ENCODE measurements around the gene TRNT1. TPM values are rescaled to one million over a fixed set of nuclear protein-coding genes. Genes with fewer than 3 reads are reported as not detected.

Gene TRNT1
- total and polyA plus RNA-seq, 7 experiments from 2014 or later, result 22.7 to 44.5 (median 36.7) TPM

DNA sequence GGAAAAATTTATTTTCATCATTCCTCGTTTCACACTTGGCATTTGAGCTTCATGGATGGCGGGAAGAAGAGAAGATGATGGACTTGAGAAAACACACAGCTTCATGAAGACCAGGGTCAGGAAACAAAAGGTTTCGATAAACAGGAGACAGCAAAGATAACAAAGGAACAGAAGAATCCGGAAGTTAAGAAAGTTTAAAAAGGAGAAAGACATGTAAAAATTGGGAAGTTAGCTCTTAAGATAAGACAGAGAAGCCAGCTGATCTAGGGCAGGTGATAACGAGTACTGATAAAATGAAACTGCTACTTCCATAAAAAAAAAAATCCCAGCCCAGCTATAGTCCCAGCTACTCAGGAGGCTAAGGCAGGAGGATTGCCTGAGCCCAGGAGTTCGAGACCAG lies 40.5 kb upstream of the TRNT1 start:
- H3K9me3 ChIP-seq (ENCODE audit: control insufficient read depth in 2 of 3, low read length in 3 of 3), result no peaks in the 10 kb centered on the region
- no peak overlapping the region for H3K4me3 ChIP-seq (ENCODE audit: low read length)
- ChIA-PET POLR2A (no interaction called here), CTCF (no interaction called here)
- intact Hi-C loops (cut with micrococcal nuclease), result no loop called here
- DNase-seq (no peak), ATAC-seq (no peak)
- Mint-ChIP-seq H3K27ac (peak overlapping the region in 1 of 9 donors; percentile 12), H3K4me3 (no peak overlapping the region), H3K36me3 (no peaks in the 10 kb centered on the region), H3K27me3 (peaks cover 0 to under 1% (median 0%) of the 10 kb centered on the region in 5 donors), H3K9me3 (peaks cover 0 to 3% (median 0%) of the 10 kb centered on the region in 11 donors), H3K4me1 (peaks cover 0 to 6% (median 0%) of the 10 kb centered on the region in 7 donors)
- H3K27me3 ChIP-seq (ENCODE audit: control insufficient read depth in 2 of 2, insufficient read depth in 2 of 2, low read length in 2 of 2), result no peaks in the 10 kb centered on the region
- H3K4me1 ChIP-seq (ENCODE audit: control insufficient read depth in 2 of 2, insufficient read depth in 2 of 2, low read length in 2 of 2), result no peaks in the 10 kb centered on the region
- no peak overlapping the region for H3K27ac ChIP-seq (ENCODE audit: low read depth, low read length)
- no peaks in the 10 kb centered on the region for H3K36me3 ChIP-seq (ENCODE audit: control insufficient read depth in 2 of 3, insufficient read depth in 3 of 3, low read length in 3 of 3)

GRCh38 chr3:3087279-3087678 lies 39.5 kb upstream of the TRNT1 start:
- Mint-ChIP-seq H3K36me3 (no peaks in the 10 kb centered on the region), H3K4me3 (no peak overlapping the region), H3K27me3 (no peaks in the 10 kb centered on the region), H3K4me1 (peaks cover 0 to 6% (median 0%) of the 10 kb centered on the region in 7 donors), H3K9me3 (peaks cover 0 to 3% (median 0%) of the 10 kb centered on the region in 11 donors), H3K27ac (no peak overlapping the region)
- ATAC-seq (no peak), DNase-seq (no peak)
- POLR2A ChIA-PET, result no interaction called here
- intact Hi-C loops (cut with micrococcal nuclease), result no loop called here
- CTCF ChIA-PET, result no interaction called here
- H3K9me3 ChIP-seq (ENCODE audit: control insufficient read depth in 2 of 3, low read length in 3 of 3), result no peaks in the 10 kb centered on the region
- H3K27me3 ChIP-seq (ENCODE audit: control insufficient read depth in 2 of 2, insufficient read depth in 2 of 2, low read length in 2 of 2), result no peaks in the 10 kb centered on the region
- H3K4me1 ChIP-seq (ENCODE audit: control insufficient read depth in 2 of 2, insufficient read depth in 2 of 2, low read length in 2 of 2), result no peaks in the 10 kb centered on the region
- H3K36me3 ChIP-seq (ENCODE audit: control insufficient read depth in 2 of 3, insufficient read depth in 3 of 3, low read length in 3 of 3), result no peaks in the 10 kb centered on the region
- no peak overlapping the region for H3K4me3 ChIP-seq (ENCODE audit: low read length)
- H3K27ac ChIP-seq (ENCODE audit: low read depth, low read length), result no peak overlapping the region

- Histone ChIP-seq H3K4me1 (ENCODE audit: control insufficient read depth in 2 of 2, insufficient read depth in 2 of 2, low read length in 2 of 2) (no peaks in the 10 kb centered on the region), H3K27ac (ENCODE audit: low read depth, low read length) (no peak overlapping the region), H3K36me3 (ENCODE audit: control insufficient read depth in 2 of 3, insufficient read depth in 3 of 3, low read length in 3 of 3) (no peaks in the 10 kb centered on the region), H3K4me3 (ENCODE audit: low read length) (no peak overlapping the region), H3K27me3 (ENCODE audit: control insufficient read depth in 2 of 2, insufficient read depth in 2 of 2, low read length in 2 of 2) (no peaks in the 10 kb centered on the region), H3K9me3 (ENCODE audit: control insufficient read depth in 2 of 3, low read length in 3 of 3) (no peaks in the 10 kb centered on the region)
- ChIA-PET CTCF (interaction anchor here (0.6 kb wide), 1 partner anchor 8 kb away, joined by 3 read pairs; no protein-coding TSS in a partner anchor), POLR2A (interaction anchor here (0.7 kb wide), 1 partner anchor 1199 kb away, joined by 3 read pairs; no protein-coding TSS in a partner anchor)
- Mint-ChIP-seq H3K4me3 (no peak overlapping the region), H3K36me3 (no peaks in the 10 kb centered on the region), H3K27ac (no peak overlapping the region), H3K9me3 (peaks cover 0 to 3% (median 0%) of the 10 kb centered on the region in 11 donors), H3K4me1 (peaks cover 0 to 6% (median 0%) of the 10 kb centered on the region in 7 donors), H3K27me3 (no peaks in the 10 kb centered on the region)
- DNase-seq (no peak), ATAC-seq (no peak)
- intact Hi-C loops (cut with micrococcal nuclease), result no loop called here
Observed at GRCh38 chr3:3087716-3088465, 38.8 kb upstream of the TRNT1 start.

DNA sequence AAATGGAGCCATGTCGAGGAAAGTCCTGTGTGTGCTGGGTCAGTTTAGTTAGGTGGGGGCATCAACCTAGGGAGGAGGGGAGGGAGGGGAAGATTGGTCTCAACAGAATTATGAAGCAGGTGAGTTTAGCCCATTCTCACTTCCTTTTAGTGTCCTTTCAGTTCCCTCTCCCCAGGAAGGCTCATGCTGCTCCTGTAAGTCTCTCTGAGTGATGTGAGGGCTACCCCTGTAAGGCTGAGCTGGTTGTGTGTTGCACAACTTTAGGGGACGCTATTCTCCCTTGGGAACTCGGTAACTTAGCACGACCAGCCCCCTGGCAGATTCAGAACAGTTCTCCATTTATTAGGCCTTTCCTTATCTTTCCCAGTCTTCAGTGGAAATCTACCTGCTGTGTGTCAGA lies 37.7 kb upstream of the TRNT1 start:
- intact Hi-C loops (cut with micrococcal nuclease), result no loop called here
- H3K27ac ChIP-seq (ENCODE audit: low read depth, low read length), result no peak overlapping the region
- Mint-ChIP-seq H3K27ac (no peak overlapping the region), H3K36me3 (no peaks in the 10 kb centered on the region), H3K4me3 (no peak overlapping the region), H3K9me3 (peaks cover 0 to 3% (median 0%) of the 10 kb centered on the region in 11 donors), H3K4me1 (peaks cover 0 to 6% (median 0%) of the 10 kb centered on the region in 7 donors), H3K27me3 (no peaks in the 10 kb centered on the region)
- ChIA-PET CTCF (interaction anchor here (0.6 kb wide), 1 partner anchor 9 kb away, joined by 3 read pairs; no protein-coding TSS in a partner anchor), POLR2A (interaction anchor here (0.6 kb wide), 1 partner anchor 143 kb away, joined by 3 read pairs; no protein-coding TSS in a partner anchor)
- no peaks in the 10 kb centered on the region for H3K36me3 ChIP-seq (ENCODE audit: control insufficient read depth in 2 of 3, insufficient read depth in 3 of 3, low read length in 3 of 3)
- H3K27me3 ChIP-seq (ENCODE audit: control insufficient read depth in 2 of 2, insufficient read depth in 2 of 2, low read length in 2 of 2), result no peaks in the 10 kb centered on the region
- no peak overlapping the region for H3K4me3 ChIP-seq (ENCODE audit: low read length)
- ATAC-seq (peak; percentile 34), DNase-seq (no peak)
- H3K9me3 ChIP-seq (ENCODE audit: control insufficient read depth in 2 of 3, low read length in 3 of 3), result no peaks in the 10 kb centered on the region
- H3K4me1 ChIP-seq (ENCODE audit: control insufficient read depth in 2 of 2, insufficient read depth in 2 of 2, low read length in 2 of 2), result no peaks in the 10 kb centered on the region

DNA sequence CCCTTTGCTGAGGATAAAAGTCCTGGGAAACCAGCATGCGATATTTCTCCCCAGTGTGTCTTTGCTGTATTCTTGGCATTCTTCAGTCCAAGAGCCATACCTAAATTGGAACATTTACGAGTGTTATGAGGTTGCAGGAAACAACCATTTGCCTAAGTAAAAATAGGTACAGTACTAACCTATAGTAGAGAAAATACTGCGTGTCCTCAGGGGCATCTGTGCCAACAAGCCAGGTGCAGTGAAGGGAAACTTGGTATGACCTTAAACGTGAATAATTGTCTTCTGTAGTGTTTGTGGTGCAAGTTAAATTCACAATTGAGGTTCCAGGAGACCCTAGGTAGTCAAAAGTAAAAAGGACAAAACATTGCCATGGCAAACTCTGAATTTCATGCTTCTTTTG lies 28.8 kb upstream of the TRNT1 start:
- Histone ChIP-seq H3K27ac (ENCODE audit: low read depth, low read length) (no peak overlapping the region), H3K4me3 (ENCODE audit: low read length) (no peak overlapping the region), H3K4me1 (ENCODE audit: control insufficient read depth in 2 of 2, insufficient read depth in 2 of 2, low read length in 2 of 2) (no peaks in the 10 kb centered on the region), H3K36me3 (ENCODE audit: control insufficient read depth in 2 of 3, insufficient read depth in 3 of 3, low read length in 3 of 3) (no peaks in the 10 kb centered on the region), H3K27me3 (ENCODE audit: control insufficient read depth in 2 of 2, insufficient read depth in 2 of 2, low read length in 2 of 2) (no peaks in the 10 kb centered on the region), H3K9me3 (ENCODE audit: control insufficient read depth in 2 of 3, low read length in 3 of 3) (no peaks in the 10 kb centered on the region)
- peaks cover 0 to 2% (median 0%) of the 10 kb centered on the region in 11 donors for H3K9me3 Mint-ChIP-seq
- ChIA-PET POLR2A (no interaction called here), CTCF (no interaction called here)
- peaks cover 0 to 5% (median 0%) of the 10 kb centered on the region in 5 donors for H3K27me3 Mint-ChIP-seq
- H3K36me3 Mint-ChIP-seq, result no peaks in the 10 kb centered on the region
- H3K27ac Mint-ChIP-seq, result no peak overlapping the region
- no peaks in the 10 kb centered on the region for H3K4me1 Mint-ChIP-seq
- intact Hi-C loops (cut with micrococcal nuclease), result no loop called here
- no peak overlapping the region for H3K4me3 Mint-ChIP-seq
- DNase-seq (no peak), ATAC-seq (no peak)

- H3K4me3 Mint-ChIP-seq, result no peak overlapping the region
- Histone ChIP-seq H3K4me1 (ENCODE audit: control insufficient read depth in 2 of 2, insufficient read depth in 2 of 2, low read length in 2 of 2) (no peaks in the 10 kb centered on the region), H3K27ac (ENCODE audit: low read depth, low read length) (no peak overlapping the region), H3K9me3 (ENCODE audit: control insufficient read depth in 2 of 3, low read length in 3 of 3) (no peaks in the 10 kb centered on the region), H3K36me3 (ENCODE audit: control insufficient read depth in 2 of 3, insufficient read depth in 3 of 3, low read length in 3 of 3) (no peaks in the 10 kb centered on the region), H3K27me3 (ENCODE audit: control insufficient read depth in 2 of 2, insufficient read depth in 2 of 2, low read length in 2 of 2) (no peaks in the 10 kb centered on the region), H3K4me3 (ENCODE audit: low read length) (no peak overlapping the region)
- DNase-seq, result no peak
- H3K27me3 Mint-ChIP-seq, result peaks cover 0 to 11% (median 8%) of the 10 kb centered on the region in 5 donors
- H3K4me1 Mint-ChIP-seq, result peaks cover 0 to 4% (median 0%) of the 10 kb centered on the region in 7 donors
- intact Hi-C loops (cut with micrococcal nuclease), result no loop called here
- no peaks in the 10 kb centered on the region for H3K36me3 Mint-ChIP-seq
- POLR2A ChIA-PET, result no interaction called here
- no peak for ATAC-seq
- CTCF ChIA-PET, result no interaction called here
- H3K9me3 Mint-ChIP-seq, result peaks cover 0 to 2% (median 0%) of the 10 kb centered on the region in 11 donors
- H3K27ac Mint-ChIP-seq, result peak overlapping the region in 1 of 9 donors; percentile 66
Observed at GRCh38 chr3:3101660-3102458, 24.9 kb upstream of the TRNT1 start.
